Smooth muscle cell of the umbilical artery (primary cell): ENCODE data around the gene TM4SF1. TPM values are rescaled to one million over a fixed set of nuclear protein-coding genes. Genes with fewer than 3 reads are reported as not detected.

Experiments used
- total RNA-seq: library from RNA; depleted of rRNA; stranded (reverse); fragments of >200 nt; gene quantifications from 2 replicates; pipeline ENCODE4 v1.2.3, GENCODE V29; 2014

Gene TM4SF1
- 17.5 and 59.2 TPM in 2 replicates for total RNA-seq

GRCh38 chr3:149377408-149378364 lies at the start of gene TM4SF1:
Gene TM4SF1 (minus strand): TSS chr3:149377649. CDS start chr3:149377547, 102 bp downstream.

GRCh38 chr3:149333176-149333859 lies 44.1 kb downstream of the TM4SF1 start, which contains the start of gene TM4SF18:
Gene TM4SF18 (minus strand): TSS chr3:149333636. CDS start chr3:149333382, 254 bp downstream.

Other genes with a start within 250 kb of the TM4SF1 start
- 45.1 and 46.4 TPM in 2 replicates for gene HPS3, start 248.0 kb downstream of the TM4SF1 start, total RNA-seq
- gene CP, start 155.8 kb downstream of the TM4SF1 start, total RNA-seq = not detected in 2 replicates
- under 0.01 and 0.46 TPM in 2 replicates for gene TM4SF18, start 44.0 kb downstream of the TM4SF1 start, total RNA-seq
- not detected in 2 replicates for gene TM4SF4, start 97.0 kb upstream of the TM4SF1 start, total RNA-seq